AG04450 (cell line): ENCODE results near the gene C1QTNF5. TPM values are rescaled to one million over a fixed set of nuclear protein-coding genes. Genes with fewer than 3 reads are reported as not detected.

Experiments
- CTCF ChIA-PET: fragments of 300-600, 350-600 bp; formaldehyde crosslinking; extraction: SDS; loops from one replicate; lab custom pipeline; 2022; ENCODE audit warnings: antibody characterized with exemption, inconsistent platforms; lab: Charles Lee
- POLR2A ChIA-PET: fragments of 350-600 bp; formaldehyde crosslinking; extraction: SDS; loops from one replicate; lab custom pipeline; 2021; ENCODE audit warnings: antibody characterized with exemption, inconsistent platforms; lab: Yijun Ruan, JAX
- DNase-seq: peaks from one replicate; pipeline ENCODE4 v3.0.0-alpha.2; 2011; ENCODE audit warnings: low read depth, low spot score
- H3K27ac ChIP-seq: one replicate; pipeline ENCODE4 v1.5.1; 2012; ENCODE audit warnings: low read depth, low read length, control low read depth
- H3K27me3 ChIP-seq: one replicate; pipeline ENCODE4 v1.6.0; 2012; ENCODE audit warnings: low read length; ENCODE audit not compliant: control insufficient read depth, insufficient read depth
- H3K4me3 ChIP-seq: 2 replicates; pipeline ENCODE4 v1.5.1; 2011; ENCODE audit warnings: mild to moderate bottlenecking, low read depth, low read length, control low read depth
- H3K9me3 ChIP-seq: 2 replicates; pipeline ENCODE4 v1.5.1; 2012; ENCODE audit warnings: low read length; ENCODE audit not compliant: control insufficient read depth, insufficient read depth
- CTCF ChIP-seq: IDR thresholded peaks from 2 replicates; pipeline ENCODE4 v1.5.1; 2011; ENCODE audit warnings: low read depth, low read length, control low read depth, inconsistent platforms
- polyA plus RNA-seq: library from polyadenylated mRNA; depleted of rRNA; stranded (reverse); fragments of >200 nt; gene quantifications from 2 replicates; pipeline ENCODE4 v1.2.3, GENCODE V29; 2011

The C1QTNF5 gene
- polyA plus RNA-seq, 1 experiment = 8.3 TPM

GRCh38 chr11:119320776-119321524, 19.7 kb downstream of the C1QTNF5 start:
- H3K27ac ChIP-seq = peak overlapping the region; percentile 77
- DNase-seq = no peak
- CTCF ChIA-PET = interaction anchor here (0.6 to 8.8 kb wide), 16 partner anchors 12 to 226 kb away, joined by 3 to 161 read pairs (median 9); partner anchors contain the start of genes C1QTNF5, CBL and RNF26
- TF ChIP-seq CTCF = no peak
- H3K9me3 ChIP-seq = no peaks in the 10 kb centered on the region; the same call in 1 of the 2 replicates
- H3K27me3 ChIP-seq = no peaks in the 10 kb centered on the region
- H3K4me3 ChIP-seq = peak overlapping the region; percentile 48
- POLR2A ChIA-PET = interaction anchor here (0.6 to 2.6 kb wide), 5 partner anchors 13 to 156 kb away, joined by 3 to 34 read pairs (median 4); partner anchors contain the start of genes C1QTNF5, CBL and RNF26

- Histone ChIP-seq H3K4me3 (peak overlapping the region; percentile 41), H3K9me3 (no peaks in the 10 kb centered on the region; the same call in 1 of the 2 replicates), H3K27ac (peak overlapping the region; percentile 65), H3K27me3 (no peaks in the 10 kb centered on the region)
- ChIA-PET CTCF (interaction anchor here (1.1 to 8.8 kb wide), 10 partner anchors 13 to 225 kb away, joined by 3 to 161 read pairs (median 10); partner anchors contain the start of genes C1QTNF5 and RNF26), POLR2A (interaction anchor here (0.6 to 2.6 kb wide), 3 partner anchors 17 to 155 kb away, joined by 3 to 34 read pairs (median 5); partner anchors contain the start of gene CBL)
- no peak for DNase-seq
- TF ChIP-seq CTCF = no peak
These were observed 20.4 kb downstream of the C1QTNF5 start for GRCh38 chr11:119320240-119320775.

- Histone ChIP-seq H3K27me3 (no peaks in the 10 kb centered on the region), H3K27ac (peak overlapping the region; percentile 31), H3K4me3 (no peak overlapping the region), H3K9me3 (no peaks in the 10 kb centered on the region; the same call in 1 of the 2 replicates)
- TF ChIP-seq CTCF = no peak
- DNase-seq = no peak
- ChIA-PET POLR2A (interaction anchor here (1.5 to 2.6 kb wide), 2 partner anchors 18 kb away, joined by 19 to 34 read pairs; no protein-coding TSS in a partner anchor), CTCF (interaction anchor here (1.1 to 8.8 kb wide), 4 partner anchors 19 to 155 kb away, joined by 3 to 161 read pairs (median 22); partner anchors contain the start of gene C1QTNF5)
These were observed 20.9 kb downstream of the C1QTNF5 start for GRCh38 chr11:119319700-119320239.

- CTCF ChIA-PET = interaction anchor here (1.0 to 8.8 kb wide), 4 partner anchors 20 to 142 kb away, joined by 3 to 161 read pairs (median 3); partner anchors contain the start of gene C1QTNF5
These were observed 21.5 kb downstream of the C1QTNF5 start for GRCh38 chr11:119319136-119319699.

More at GRCh38 chr11:119319136-119319699, 21.5 kb downstream of the C1QTNF5 start:
- Histone ChIP-seq H3K4me3 (no peak overlapping the region), H3K27ac (peak overlapping the region; percentile 87), H3K9me3 (no peaks in the 10 kb centered on the region; the same call in 1 of the 2 replicates), H3K27me3 (no peaks in the 10 kb centered on the region)
- no peak for DNase-seq
- POLR2A ChIA-PET = interaction anchor here (1.5 kb wide), 1 partner anchor 19 kb away, joined by 19 read pairs; no protein-coding TSS in a partner anchor
- no peak for TF ChIP-seq CTCF
